PC-3 (cell line): ENCODE data around the gene CCSER1.

Experiments used
- CTCF ChIP-seq: fragments of 300-600 bp; sonication (generic); conservative IDR thresholded peaks from 2 replicates; pipeline ENCODE4 v1.5.1; 2017; ENCODE audit warnings: antibody characterized with exemption, low read depth, mild to moderate bottlenecking, low read length
- EZH2 ChIP-seq: fragments of 300-600 bp; sonication (generic); IDR thresholded peaks from one replicate; pipeline ENCODE4 v1.6.1; 2017; ENCODE audit warnings: antibody characterized with exemption, mild to moderate bottlenecking, low read length; ENCODE audit not compliant: unreplicated experiment
- EZH2phosphoT487 ChIP-seq: fragments of 300-600 bp; sonication (generic); IDR thresholded peaks from 2 replicates; pipeline ENCODE4 v1.6.1; 2018; ENCODE audit warnings: mild to moderate bottlenecking, antibody characterized with exemption, low read length, borderline replicate concordance

DNA sequence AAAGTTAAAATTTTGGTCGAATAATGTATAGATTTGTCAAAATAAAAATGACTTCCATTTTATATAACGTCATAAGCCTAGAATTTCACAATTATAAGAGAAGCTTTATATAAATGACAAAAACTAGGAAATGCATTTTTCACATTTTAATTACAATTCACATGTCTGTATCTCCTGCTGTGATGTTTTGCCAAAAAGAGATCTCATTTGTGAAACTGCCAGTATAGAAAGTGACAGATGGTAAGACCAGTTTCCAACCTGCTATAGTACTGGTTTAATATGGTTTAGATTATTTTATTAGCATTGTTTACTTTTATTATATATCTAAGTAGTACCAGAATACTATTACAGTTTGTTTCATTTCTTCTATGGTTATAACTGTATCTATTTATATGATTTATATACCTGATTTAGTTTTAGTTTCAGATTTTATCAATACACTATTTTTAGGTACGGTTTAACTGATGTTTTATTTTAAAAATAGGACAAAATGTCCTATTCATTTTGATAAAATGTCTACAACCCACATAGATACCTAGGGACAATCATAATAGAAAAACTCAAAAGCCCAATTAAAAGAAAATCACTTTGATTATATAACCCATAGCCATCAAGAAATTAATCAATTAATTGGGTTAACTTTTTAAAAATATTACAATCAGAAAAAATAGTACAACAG is 5.4 kb upstream of the CCSER1 start:
- TF ChIP-seq CTCF (no peak), EZH2phosphoT487 (no peak), EZH2 (no peak)
